Endothelial cell of umbilical vein (primary cell): ENCODE measurements around the gene SLC17A2.

ENCODE experiments used
- EZH2 ChIP-seq: IDR thresholded peaks from 2 replicates; pipeline ENCODE4 v1.6.1; 2012; ENCODE audit warnings: borderline replicate concordance, low read depth, mild to moderate bottlenecking, moderate library complexity, low read length, inconsistent platforms; ENCODE audit not compliant: severe bottlenecking
- POLR2A ChIP-seq: IDR thresholded peaks from 2 replicates; pipeline ENCODE4 v1.6.1; 2012; ENCODE audit warnings: low read depth, mild to moderate bottlenecking, control low read depth, low read length
- TF ChIP-seq, protein P1 (sequence below), 2 donors: IDR thresholded peaks; 1 replicate in 1 of 2; 2 replicates in 1 of 2; pipeline ENCODE4 v1.5.1; 2011; ENCODE audit warnings: low read length in 2 of 2, mild to moderate bottlenecking in 2 of 2, moderate library complexity in 2 of 2, control low read depth in 1 of 2, inconsistent platforms in 1 of 2, low read depth in 1 of 2; ENCODE audit not compliant: insufficient read depth in 1 of 2; ENCODE audit errors: extremely low read depth in 1 of 2

DNA sequence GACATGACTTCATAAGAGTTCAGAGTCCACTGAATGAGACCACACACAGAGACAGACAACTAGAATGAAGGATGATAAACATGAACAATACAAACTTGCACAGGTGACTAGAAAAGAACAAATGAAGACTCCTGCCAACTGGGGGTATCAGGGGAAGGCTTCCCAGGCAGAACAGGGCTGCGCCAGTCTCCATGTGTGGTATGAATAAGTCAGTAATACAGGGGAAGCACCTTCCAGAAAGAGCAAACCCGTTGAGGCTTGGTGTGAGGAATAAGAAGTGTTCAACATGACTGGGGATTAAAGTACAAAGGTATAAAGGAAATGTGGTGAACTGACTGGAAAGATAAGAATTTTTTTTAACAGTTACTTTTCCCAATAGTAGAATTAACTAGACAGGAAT lies 3.7 kb upstream of the SLC17A2 start:
- TF ChIP-seq, protein P1, sequence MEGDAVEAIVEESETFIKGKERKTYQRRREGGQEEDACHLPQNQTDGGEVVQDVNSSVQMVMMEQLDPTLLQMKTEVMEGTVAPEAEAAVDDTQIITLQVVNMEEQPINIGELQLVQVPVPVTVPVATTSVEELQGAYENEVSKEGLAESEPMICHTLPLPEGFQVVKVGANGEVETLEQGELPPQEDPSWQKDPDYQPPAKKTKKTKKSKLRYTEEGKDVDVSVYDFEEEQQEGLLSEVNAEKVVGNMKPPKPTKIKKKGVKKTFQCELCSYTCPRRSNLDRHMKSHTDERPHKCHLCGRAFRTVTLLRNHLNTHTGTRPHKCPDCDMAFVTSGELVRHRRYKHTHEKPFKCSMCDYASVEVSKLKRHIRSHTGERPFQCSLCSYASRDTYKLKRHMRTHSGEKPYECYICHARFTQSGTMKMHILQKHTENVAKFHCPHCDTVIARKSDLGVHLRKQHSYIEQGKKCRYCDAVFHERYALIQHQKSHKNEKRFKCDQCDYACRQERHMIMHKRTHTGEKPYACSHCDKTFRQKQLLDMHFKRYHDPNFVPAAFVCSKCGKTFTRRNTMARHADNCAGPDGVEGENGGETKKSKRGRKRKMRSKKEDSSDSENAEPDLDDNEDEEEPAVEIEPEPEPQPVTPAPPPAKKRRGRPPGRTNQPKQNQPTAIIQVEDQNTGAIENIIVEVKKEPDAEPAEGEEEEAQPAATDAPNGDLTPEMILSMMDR (IDR thresholded peaks at IDR 0.05; ENCODE audit: extremely low read depth in 1 of 2, insufficient read depth in 1 of 2, low read depth in 1 of 2, low read length in 2 of 2), result no peak
- TF ChIP-seq EZH2 (no peak), POLR2A (no peak)
